Hepatic stellate cell (primary cell): ENCODE data around the gene CYP11A1.

Experiments used
- DNase-seq: peaks from one replicate; pipeline ENCODE4 v3.0.0; 2011; ENCODE audit warnings: low spot score

Gene CYP11A1

GRCh38 chr15:74320352-74321247, 46.8 kb downstream of the CYP11A1 start:
- peak; percentile 67 for DNase-seq

GRCh38 chr15:74319596-74320351, 47.7 kb downstream of the CYP11A1 start:
- DNase-seq, result no peak

GRCh38 chr15:74319138-74319460, 48.3 kb downstream of the CYP11A1 start:
- DNase-seq, result no peak

- peak; percentile 61 for DNase-seq
Observed at GRCh38 chr15:74318376-74319137, 48.9 kb downstream of the CYP11A1 start.

- DNase-seq, result peak; percentile 88
Observed at GRCh38 chr15:74317820-74318375, 49.5 kb downstream of the CYP11A1 start.

- DNase-seq, result no peak
Observed at GRCh38 chr15:74316141-74316540, 51.3 kb downstream of the CYP11A1 start.

- no peak for DNase-seq
Observed at GRCh38 chr15:74315626-74316025, 51.8 kb downstream of the CYP11A1 start.

- no peak for DNase-seq
Observed at GRCh38 chr15:74314795-74315438, 52.5 kb downstream of the CYP11A1 start.

GRCh38 chr15:74313889-74314288, 53.6 kb downstream of the CYP11A1 start:
- DNase-seq, result no peak

GRCh38 chr15:74312445-74313007, 54.9 kb downstream of the CYP11A1 start:
- no peak for DNase-seq

GRCh38 chr15:74311734-74312444, 55.6 kb downstream of the CYP11A1 start:
- peak; percentile 69 for DNase-seq

GRCh38 chr15:74307827-74308811, 59.3 kb downstream of the CYP11A1 start:
- DNase-seq, result peak; percentile 87

GRCh38 chr15:74306781-74307217, 60.6 kb downstream of the CYP11A1 start:
- DNase-seq, result no peak

- no peak for DNase-seq
Observed at GRCh38 chr15:74305687-74306086, 61.8 kb downstream of the CYP11A1 start.

- DNase-seq, result no peak
Observed at GRCh38 chr15:74304431-74304830, 63.0 kb downstream of the CYP11A1 start.

- no peak for DNase-seq
Observed at GRCh38 chr15:74303741-74304309, 63.6 kb downstream of the CYP11A1 start.

GRCh38 chr15:74302821-74303359, 64.6 kb downstream of the CYP11A1 start:
- DNase-seq, result peak; percentile 63

- DNase-seq, result no peak
Observed at GRCh38 chr15:74301583-74302361, 65.7 kb downstream of the CYP11A1 start.
